B cell (primary cell): ENCODE data around the gene MAD1L1.

Experiments used
- EZH2 ChIP-seq: IDR thresholded peaks from 2 replicates; pipeline ENCODE4 v1.6.1; 2012; ENCODE audit warnings: borderline replicate concordance, low read depth, mild to moderate bottlenecking, moderate library complexity, low read length; ENCODE audit not compliant: insufficient read depth, poor library complexity, severe bottlenecking
- TF ChIP-seq, protein P1 (sequence below): fragments of 200-600 bp; IDR thresholded peaks from one replicate; pipeline ENCODE4 v1.8.0; 2022; ENCODE audit warnings: antibody characterized with exemption, mild to moderate bottlenecking

DNA sequence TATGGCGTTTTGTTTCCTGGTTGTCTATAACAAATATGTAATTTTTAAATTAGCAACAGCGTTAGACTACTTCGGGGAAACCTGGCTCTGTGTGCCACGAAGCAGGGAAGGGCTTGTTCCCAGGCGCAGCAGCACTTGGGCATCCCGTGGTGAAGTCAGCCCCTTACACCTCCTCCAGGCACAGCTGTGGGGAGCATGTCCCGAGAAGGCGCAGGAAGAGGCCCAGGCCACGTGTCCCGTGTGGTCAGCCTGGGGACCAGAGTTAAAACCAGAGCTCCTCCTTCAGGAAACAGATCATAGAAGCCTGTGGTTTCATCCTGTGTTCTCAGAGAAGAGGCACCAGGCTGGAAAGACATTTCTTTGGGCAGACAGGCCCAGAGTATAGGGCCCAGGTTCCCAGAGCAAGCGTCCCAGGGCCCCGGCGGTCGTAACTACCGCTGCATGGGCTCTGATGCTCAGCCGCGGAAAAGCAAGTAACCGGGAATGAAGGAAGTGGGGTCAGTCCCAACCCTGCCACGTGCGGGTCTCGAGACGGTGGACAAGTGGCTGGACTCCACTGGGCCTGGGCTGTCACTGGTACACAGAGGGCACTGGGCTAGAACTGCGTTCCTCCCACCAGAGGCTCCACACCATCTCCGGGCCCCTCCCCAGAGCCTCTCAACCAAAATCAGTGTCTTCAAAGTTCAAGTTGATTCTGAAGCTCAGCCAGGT lies 16.4 kb upstream of the MAD1L1 start:
- TF ChIP-seq, protein P1, sequence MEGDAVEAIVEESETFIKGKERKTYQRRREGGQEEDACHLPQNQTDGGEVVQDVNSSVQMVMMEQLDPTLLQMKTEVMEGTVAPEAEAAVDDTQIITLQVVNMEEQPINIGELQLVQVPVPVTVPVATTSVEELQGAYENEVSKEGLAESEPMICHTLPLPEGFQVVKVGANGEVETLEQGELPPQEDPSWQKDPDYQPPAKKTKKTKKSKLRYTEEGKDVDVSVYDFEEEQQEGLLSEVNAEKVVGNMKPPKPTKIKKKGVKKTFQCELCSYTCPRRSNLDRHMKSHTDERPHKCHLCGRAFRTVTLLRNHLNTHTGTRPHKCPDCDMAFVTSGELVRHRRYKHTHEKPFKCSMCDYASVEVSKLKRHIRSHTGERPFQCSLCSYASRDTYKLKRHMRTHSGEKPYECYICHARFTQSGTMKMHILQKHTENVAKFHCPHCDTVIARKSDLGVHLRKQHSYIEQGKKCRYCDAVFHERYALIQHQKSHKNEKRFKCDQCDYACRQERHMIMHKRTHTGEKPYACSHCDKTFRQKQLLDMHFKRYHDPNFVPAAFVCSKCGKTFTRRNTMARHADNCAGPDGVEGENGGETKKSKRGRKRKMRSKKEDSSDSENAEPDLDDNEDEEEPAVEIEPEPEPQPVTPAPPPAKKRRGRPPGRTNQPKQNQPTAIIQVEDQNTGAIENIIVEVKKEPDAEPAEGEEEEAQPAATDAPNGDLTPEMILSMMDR: no peak
- TF ChIP-seq EZH2: no peak
